ENCODE results near the gene SLC7A5. TPM values are rescaled to one million over a fixed set of nuclear protein-coding genes. Genes with fewer than 3 reads are reported as not detected.
"Not testable (repeated sequence)": the region's sequence is repeated elsewhere in the genome, so short reads cannot be mapped to it uniquely, and the experiment has no call there.

Gene SLC7A5
- total RNA-seq, 1 donor: 33.8 TPM

- Histone ChIP-seq H3K9me3 (ENCODE audit: low read depth, low read length) (no peaks in the 10 kb centered on the region), H3K27me3 (ENCODE audit: insufficient read depth, low read length) (no peaks in the 10 kb centered on the region), H3K4me1 (ENCODE audit: insufficient read depth, low read length) (peaks cover 22% of the 10 kb centered on the region), H3K4me3 (ENCODE audit: low read length) (no peak overlapping the region)
These were observed 5.5 kb upstream of the SLC7A5 start for GRCh38 chr16:87874639-87875427.

DNA sequence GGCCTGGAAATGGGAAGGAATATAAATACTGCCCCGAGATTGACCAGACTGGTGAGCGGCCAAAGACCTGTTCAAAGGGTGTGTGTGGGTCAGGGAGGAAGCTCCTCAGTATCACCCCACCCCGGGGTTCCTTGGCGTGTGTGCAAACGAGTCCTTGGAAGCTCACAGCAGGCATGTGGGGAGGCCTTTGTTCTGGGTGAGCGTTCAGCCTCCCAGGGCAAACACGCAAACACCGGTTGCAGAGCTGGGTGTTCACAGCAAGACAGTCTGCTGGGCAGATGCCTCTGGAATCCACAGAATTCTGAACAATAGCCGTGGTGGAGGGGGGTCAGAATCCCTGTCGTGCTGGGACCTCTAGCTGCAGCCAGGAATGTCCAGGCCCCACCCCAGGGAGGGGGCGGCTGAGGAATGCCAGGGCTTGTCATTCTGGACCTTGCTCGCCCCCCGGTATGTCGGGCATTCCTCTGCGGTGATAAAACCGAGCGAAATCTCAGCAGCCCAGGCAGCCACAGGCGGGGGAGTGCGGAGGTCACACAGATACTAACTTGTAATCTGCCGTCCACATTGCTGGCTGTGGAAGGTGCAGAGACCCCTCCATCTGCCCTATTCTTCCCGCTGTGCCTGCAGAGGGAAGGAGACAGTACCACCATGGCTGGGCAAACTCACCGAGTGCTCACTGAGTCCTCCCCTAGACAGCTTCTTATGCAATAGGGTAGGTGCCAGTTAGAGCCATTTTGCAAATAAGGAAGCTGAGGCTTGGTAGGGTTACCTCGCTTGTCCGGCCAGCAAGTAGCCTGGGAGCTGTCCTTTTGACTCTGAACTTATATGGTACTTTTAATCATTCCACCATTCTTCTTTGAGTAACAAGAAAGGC is 1.3 kb upstream of the SLC7A5 start:
- H3K9me3 ChIP-seq (ENCODE audit: low read depth, low read length); H3K27me3 ChIP-seq (ENCODE audit: insufficient read depth, low read length); H3K4me3 ChIP-seq (ENCODE audit: low read length): not testable (repeated sequence)
- H3K4me1 ChIP-seq (ENCODE audit: insufficient read depth, low read length): peaks cover 49% of the 10 kb centered on the region

DNA sequence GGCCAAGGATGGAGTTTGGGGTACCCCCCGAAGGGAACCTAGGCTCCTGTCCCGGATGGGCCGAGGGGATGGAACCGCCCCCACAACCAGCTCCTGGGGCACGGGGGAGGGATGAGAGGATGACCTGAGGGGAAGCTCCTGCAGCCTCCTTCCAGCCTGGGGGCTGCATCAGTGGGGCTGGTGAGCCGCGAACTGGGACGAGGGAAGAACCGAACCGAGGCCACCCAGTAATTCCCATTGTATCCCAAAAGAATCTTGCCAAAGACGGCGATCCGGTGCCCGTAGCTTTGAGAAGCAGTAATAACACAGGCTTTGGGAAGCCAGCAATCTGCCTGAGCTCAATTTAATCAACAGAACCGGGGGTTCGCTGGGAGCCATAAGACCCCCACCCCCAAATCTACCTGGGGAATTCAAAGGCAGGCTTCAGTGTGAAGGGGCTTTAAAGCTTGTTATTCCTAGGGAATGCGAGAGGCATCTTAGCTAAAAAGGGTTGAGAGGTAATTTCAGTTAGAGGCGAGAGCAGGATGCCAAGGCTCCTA is 641 bp upstream of the SLC7A5 start:
- H3K4me3 ChIP-seq (ENCODE audit: low read length); H3K27me3 ChIP-seq (ENCODE audit: insufficient read depth, low read length); H3K9me3 ChIP-seq (ENCODE audit: low read depth, low read length): not testable (repeated sequence)
- peaks cover 47% of the 10 kb centered on the region for H3K4me1 ChIP-seq (ENCODE audit: insufficient read depth, low read length)

- peaks cover 43% of the 10 kb centered on the region for H3K4me1 ChIP-seq (ENCODE audit: insufficient read depth, low read length)
- not testable (repeated sequence) for H3K27me3 ChIP-seq (ENCODE audit: insufficient read depth, low read length); H3K9me3 ChIP-seq (ENCODE audit: low read depth, low read length)
- peak overlapping the region; percentile 49 for H3K4me3 ChIP-seq (ENCODE audit: low read length)
These were observed 865 bp downstream of the SLC7A5 start for GRCh38 chr16:87868254-87869029.

GRCh38 chr16:87865902-87866555 is 3.3 kb downstream of the SLC7A5 start:
- H3K4me1 ChIP-seq (ENCODE audit: insufficient read depth, low read length): peaks cover 36% of the 10 kb centered on the region
- not testable (repeated sequence) for H3K4me3 ChIP-seq (ENCODE audit: low read length); H3K27me3 ChIP-seq (ENCODE audit: insufficient read depth, low read length); H3K9me3 ChIP-seq (ENCODE audit: low read depth, low read length)

- no peaks in the 10 kb centered on the region for H3K27me3 ChIP-seq (ENCODE audit: insufficient read depth, low read length)
- peaks cover 24% of the 10 kb centered on the region for H3K4me1 ChIP-seq (ENCODE audit: insufficient read depth, low read length)
- H3K4me3 ChIP-seq (ENCODE audit: low read length): no peak overlapping the region
- no peaks in the 10 kb centered on the region for H3K9me3 ChIP-seq (ENCODE audit: low read depth, low read length)
These were observed 4.8 kb downstream of the SLC7A5 start for GRCh38 chr16:87864331-87864989.

- peaks cover 16% of the 10 kb centered on the region for H3K4me1 ChIP-seq (ENCODE audit: insufficient read depth, low read length)
- H3K4me3 ChIP-seq (ENCODE audit: low read length): not testable (repeated sequence)
These were observed 6.0 kb downstream of the SLC7A5 start for GRCh38 chr16:87863327-87863635.

GRCh38 chr16:87862597-87863326 is 6.5 kb downstream of the SLC7A5 start:
- H3K9me3 ChIP-seq (ENCODE audit: low read depth, low read length); H3K27me3 ChIP-seq (ENCODE audit: insufficient read depth, low read length); H3K4me3 ChIP-seq (ENCODE audit: low read length): not testable (repeated sequence)
- peaks cover 11% of the 10 kb centered on the region for H3K4me1 ChIP-seq (ENCODE audit: insufficient read depth, low read length)

More at GRCh38 chr16:87863327-87863635, 6.0 kb downstream of the SLC7A5 start:
- not testable (repeated sequence) for H3K9me3 ChIP-seq (ENCODE audit: low read depth, low read length); H3K27me3 ChIP-seq (ENCODE audit: insufficient read depth, low read length)

- H3K4me1 ChIP-seq (ENCODE audit: insufficient read depth, low read length); H3K27me3 ChIP-seq (ENCODE audit: insufficient read depth, low read length); H3K4me3 ChIP-seq (ENCODE audit: low read length); H3K9me3 ChIP-seq (ENCODE audit: low read depth, low read length): not testable (repeated sequence)
These were observed 7.8 kb downstream of the SLC7A5 start for GRCh38 chr16:87861300-87862099.

DNA sequence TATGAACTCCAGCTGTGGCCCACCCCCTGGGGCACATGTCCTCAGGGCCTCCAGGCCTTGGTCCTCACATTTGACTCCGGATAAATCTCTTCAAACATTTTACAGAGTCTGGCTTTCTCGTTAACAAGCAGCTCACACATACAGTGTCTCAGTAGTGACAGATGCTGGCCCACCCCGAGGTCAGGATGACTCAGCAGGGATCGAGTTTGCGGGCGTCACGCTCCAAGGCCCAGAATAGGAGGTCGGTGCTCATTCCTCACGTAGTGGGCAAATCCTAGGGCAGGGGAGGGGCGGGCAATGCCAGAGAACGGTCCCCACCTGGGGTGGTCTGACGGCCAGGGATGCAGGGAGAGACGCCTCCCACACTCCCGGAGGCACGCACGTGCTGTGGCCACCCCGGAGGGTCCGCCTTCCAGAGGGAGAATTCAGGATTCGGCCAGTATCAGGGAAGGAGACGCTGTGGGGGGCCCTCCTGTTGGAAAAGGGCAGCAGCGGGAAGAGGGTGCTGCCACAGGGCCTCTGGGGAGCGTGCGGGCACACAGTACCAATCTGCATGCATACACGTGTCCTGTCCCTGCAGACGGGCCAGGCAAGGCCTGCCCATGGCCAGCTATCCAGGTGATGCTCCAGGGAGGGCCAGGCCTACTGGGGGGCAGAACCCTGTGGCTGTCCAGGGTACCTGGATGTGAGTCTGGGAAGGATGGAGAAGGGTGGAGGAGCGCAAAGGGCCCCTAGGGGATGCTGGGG is 8.6 kb downstream of the SLC7A5 start:
- no peaks in the 10 kb centered on the region for H3K27me3 ChIP-seq (ENCODE audit: insufficient read depth, low read length)
- no peak overlapping the region for H3K4me3 ChIP-seq (ENCODE audit: low read length)
- H3K4me1 ChIP-seq (ENCODE audit: insufficient read depth, low read length): peaks cover 13% of the 10 kb centered on the region
- no peaks in the 10 kb centered on the region for H3K9me3 ChIP-seq (ENCODE audit: low read depth, low read length)

- H3K9me3 ChIP-seq (ENCODE audit: low read depth, low read length); H3K27me3 ChIP-seq (ENCODE audit: insufficient read depth, low read length); H3K4me3 ChIP-seq (ENCODE audit: low read length): not testable (repeated sequence)
- H3K4me1 ChIP-seq (ENCODE audit: insufficient read depth, low read length): peaks cover 33% of the 10 kb centered on the region
These were observed 10.9 kb downstream of the SLC7A5 start for GRCh38 chr16:87858151-87858993.

DNA sequence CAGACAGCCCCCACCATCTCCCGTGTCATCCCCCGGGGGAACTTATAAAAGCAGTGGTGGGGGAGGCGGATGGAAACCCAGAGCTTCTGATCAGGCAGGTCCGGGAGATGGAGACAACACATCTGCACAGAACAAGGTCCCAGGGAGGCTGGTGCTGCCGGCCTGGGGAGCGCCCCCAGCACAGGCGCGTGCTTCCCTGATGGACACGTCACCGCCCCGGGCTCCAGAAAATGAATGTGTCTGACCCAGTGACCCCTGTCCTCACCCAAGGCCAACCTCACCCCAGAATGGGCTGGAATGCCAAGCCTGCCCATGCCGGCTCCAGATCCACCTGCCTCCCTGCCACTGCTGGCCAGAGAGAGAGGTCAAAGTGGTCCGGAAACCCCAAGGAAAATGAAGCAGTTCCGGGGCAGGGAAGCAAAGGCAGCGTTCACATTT is 12.5 kb downstream of the SLC7A5 start:
- H3K4me3 ChIP-seq (ENCODE audit: low read length): no peak overlapping the region
- H3K9me3 ChIP-seq (ENCODE audit: low read depth, low read length): no peaks in the 10 kb centered on the region
- H3K4me1 ChIP-seq (ENCODE audit: insufficient read depth, low read length): peaks cover 44% of the 10 kb centered on the region
- no peaks in the 10 kb centered on the region for H3K27me3 ChIP-seq (ENCODE audit: insufficient read depth, low read length)
